ENCODE measurements around the gene SNX1.

SNX1 gene

GRCh38 chr15:64164436-64164835, 68.7 kb downstream of the SNX1 start:
- DNase-seq, result no peak

GRCh38 chr15:64166102-64166890, 70.5 kb downstream of the SNX1 start:
- DNase-seq, result no peak

- no peak for DNase-seq
These were observed 84.5 kb downstream of the SNX1 start for GRCh38 chr15:64180235-64180824.

GRCh38 chr15:64182859-64183370, 87.1 kb downstream of the SNX1 start:
- DNase-seq, result no peak

- DNase-seq, result no peak
These were observed 89.5 kb downstream of the SNX1 start for GRCh38 chr15:64185146-64185911.

GRCh38 chr15:64187396-64188191, 91.8 kb downstream of the SNX1 start:
- DNase-seq, result no peak
